K562 (cell line): ENCODE measurements around the gene ME3. TPM values are rescaled to one million over a fixed set of nuclear protein-coding genes. Genes with fewer than 3 reads are reported as not detected.

Experiments used
- ATAC-seq: fragments of 200-7000 bp; cut with Tn5 transposase; 3 replicates; pipeline ENCODE4 v1.9.1; 2020; ENCODE audit warnings: moderate library complexity
- BruUV-seq: library from RNA; stranded (reverse); fragments of 400-500 nt; replicated peaks from 2 replicates; lab custom pipeline; 2021; lab: Mats Ljungman, UMichigan
- CTCF ChIA-PET: fragments of 300-600 bp; formaldehyde crosslinking; extraction: SDS; loops from one replicate; lab custom pipeline; 2021; ENCODE audit warnings: low intra/inter-chr PET ratio; lab: Yijun Ruan, JAX
- POLR2A ChIA-PET: fragments of 300-600, 350-650 bp; sonication (Branson Sonifier 250); formaldehyde crosslinking; extraction: SDS; loops from one replicate; lab custom pipeline; 2021; ENCODE audit warnings: antibody characterized with exemption, inconsistent platforms; lab: Yijun Ruan, JAX
- DNase-seq, 4 experiments: peaks; one replicate each; pipeline versions ENCODE4 v3.0.0 to v3.0.0-alpha.2; 2011 to 2018; ENCODE audit warnings: low spot score in 3 of 4, mixed read lengths in 3 of 4; ENCODE audit errors: extremely low read depth in 1 of 4
- FAIRE-seq: peaks from 2 replicates; lab custom pipeline; 2011; peaks lifted over from hg19 to GRCh38; lab: Jason Lieb, UNC
- H2AFZ ChIP-seq: 2 replicates; pipeline ENCODE4 v1.6.0; 2011; ENCODE audit warnings: low read depth, low read length, control low read depth, inconsistent platforms
- H3K27ac ChIP-seq: fragments of 200-600 bp; 3 replicates; pipeline ENCODE4 v1.8.0; 2011; ENCODE audit warnings: low read depth, mild to moderate bottlenecking, control low read depth, inconsistent platforms, low read length, moderate library complexity, mixed read lengths; ENCODE audit errors: extremely low read depth
- H3K27me3 ChIP-seq, 2 experiments: fragments of 300-600 bp in 1 of 2; 2 replicates in 1 of 2; 3 replicates in 1 of 2; pipeline versions ENCODE4 v1.6.0 to v1.8.0; 2011; ENCODE audit warnings: inconsistent platforms in 2 of 2, low read length in 2 of 2, mild to moderate bottlenecking in 1 of 2, mixed read lengths in 1 of 2, moderate library complexity in 1 of 2; ENCODE audit not compliant: control insufficient read depth in 2 of 2, insufficient read depth in 2 of 2
- H3K36me3 ChIP-seq: fragments of 300-600 bp; 3 replicates; pipeline ENCODE4 v1.8.0; 2011; ENCODE audit warnings: mild to moderate bottlenecking, low read length, inconsistent platforms; ENCODE audit not compliant: control insufficient read depth, insufficient read depth
- H3K4me1 ChIP-seq, 2 experiments: fragments of 200-600 bp in 1 of 2; replicated peaks in 1 of 2; 2 replicates in 1 of 2; 3 replicates in 1 of 2; pipeline versions ENCODE4 v1.5.1 to v1.8.0; 2011; ENCODE audit warnings: inconsistent platforms in 2 of 2, low read length in 2 of 2, mild to moderate bottlenecking in 1 of 2, mixed read lengths in 1 of 2, moderate library complexity in 1 of 2; ENCODE audit not compliant: control insufficient read depth in 2 of 2, insufficient read depth in 2 of 2
- H3K4me2 ChIP-seq: 2 replicates; pipeline ENCODE4 v1.6.1; 2011; ENCODE audit warnings: low read length, control low read depth, inconsistent platforms, mixed read lengths; ENCODE audit not compliant: insufficient read depth
- H3K4me3 ChIP-seq: fragments of 200-600 bp; sonication (generic), shearing (Covaris generic); 2 replicates; pipeline ENCODE4 v1.5.1; 2016; ENCODE audit warnings: control low read depth, inconsistent platforms
- H3K79me2 ChIP-seq: fragments of 200-600 bp; 3 replicates; pipeline ENCODE4 v1.8.0; 2011; ENCODE audit warnings: low read length, inconsistent platforms; ENCODE audit not compliant: control insufficient read depth, insufficient read depth
- H3K9ac ChIP-seq, 2 experiments: 2 replicates each; pipeline versions ENCODE4 v1.6.0 to v1.6.1; 2011; ENCODE audit warnings: low read depth in 2 of 2, low read length in 2 of 2, control low read depth in 1 of 2, inconsistent platforms in 1 of 2, mild to moderate bottlenecking in 1 of 2, mixed read lengths in 1 of 2; ENCODE audit not compliant: insufficient read depth in 1 of 2
- H3K9me1 ChIP-seq: one replicate; pipeline ENCODE4 v1.6.0; 2011; ENCODE audit warnings: inconsistent platforms, mild to moderate bottlenecking, low read length, moderate library complexity; ENCODE audit not compliant: control insufficient read depth, insufficient read depth
- H3K9me3 ChIP-seq: replicated peaks from 2 replicates; pipeline ENCODE4 v1.5.1; 2011; ENCODE audit warnings: low read depth, low read length, inconsistent platforms; ENCODE audit not compliant: control insufficient read depth, insufficient read depth
- H4K20me1 ChIP-seq: replicated peaks from 2 replicates; pipeline ENCODE4 v1.6.1; 2011; ENCODE audit warnings: low read length, inconsistent platforms, mixed read lengths; ENCODE audit not compliant: control insufficient read depth, insufficient read depth
- BCOR ChIP-seq: fragments of 450-650 bp; IDR thresholded peaks from 2 replicates; pipeline ENCODE4 v1.6.1; 2016
- ILF3 ChIP-seq: fragments of 450-650 bp; IDR thresholded peaks from 2 replicates; pipeline ENCODE4 v1.6.1; 2018; ENCODE audit warnings: antibody characterized with exemption, mild to moderate bottlenecking, moderate library complexity, borderline replicate concordance
- NFATC3 ChIP-seq: fragments of 450-650 bp; IDR thresholded peaks from 2 replicates; pipeline ENCODE4 v1.6.1; 2017; ENCODE audit warnings: mild to moderate bottlenecking
- NRF1 ChIP-seq, 2 experiments: fragments of 450-650 bp; IDR thresholded peaks in 1 of 2; conservative IDR thresholded peaks in 1 of 2; 2 replicates each; pipeline ENCODE4 v1.6.1; 2014; ENCODE audit warnings: mild to moderate bottlenecking in 2 of 2
- RAD21 ChIP-seq, 2 experiments: fragments of 250-450 bp in 1 of 2; fragments of 450-650 bp in 1 of 2; sonication (Bioruptor Pico) in 1 of 2; formaldehyde crosslinking in 1 of 2; IDR thresholded peaks in 1 of 2; conservative IDR thresholded peaks in 1 of 2; 2 replicates each; pipeline versions ENCODE4 v1.4.0 to v1.8.0; 2020 to 2022; ENCODE audit warnings: mild to moderate bottlenecking in 2 of 2, moderate library complexity in 1 of 2
- RBM14 ChIP-seq: fragments of 200-400 bp; formaldehyde crosslinking; IDR thresholded peaks from 2 replicates; pipeline ENCODE4 v1.6.1; 2018; ENCODE audit warnings: low read depth, mild to moderate bottlenecking, low read length, moderate library complexity, borderline replicate concordance; ENCODE audit not compliant: insufficient read depth
- SMARCA5 ChIP-seq: fragments of 450-650 bp; IDR thresholded peaks from 2 replicates; pipeline ENCODE4 v1.6.1; 2016
- TEAD1 ChIP-seq, 2 experiments: fragments of 450-650 bp in 1 of 2; sonication (generic) in 1 of 2; formaldehyde crosslinking; IDR thresholded peaks; 2 replicates each; pipeline versions ENCODE4 v1.4.0 to v1.8.0; 2020 to 2022; ENCODE audit warnings: mild to moderate bottlenecking in 2 of 2, missing genetic modification reagents in 1 of 2
- ZBTB17 ChIP-seq: fragments of 450-650 bp; formaldehyde crosslinking; IDR thresholded peaks from 2 replicates; pipeline ENCODE4 v1.4.0; 2020; ENCODE audit warnings: mild to moderate bottlenecking
- ZNF12 ChIP-seq: sonication (generic); formaldehyde crosslinking; IDR thresholded peaks from 2 replicates; pipeline ENCODE4 v1.4.0; 2020; ENCODE audit warnings: mild to moderate bottlenecking, missing genetic modification reagents
- ZNF592 ChIP-seq: fragments of 450-650 bp; IDR thresholded peaks from 2 replicates; pipeline ENCODE4 v1.6.1; 2017; ENCODE audit warnings: antibody characterized with exemption, mild to moderate bottlenecking
- WGBS: fragments of 100-300 bp; shearing (Covaris generic); methylation state at CpG from one replicate; pipeline ENCODE4 v1.1.6; 2016; ENCODE audit warnings: low coverage, mixed read lengths; ENCODE audit not compliant: insufficient coverage; ENCODE audit errors: missing lambda C conversion rate; 5-methylcytosine and 5-hydroxymethylcytosine counted together
- in situ Hi-C: fragments of 300-500 bp; cut with MboI; formaldehyde crosslinking; loops from 4 replicates; pipeline ENCODE4 v1.15.0; 2018; ENCODE audit warnings: inconsistent platforms, mixed read lengths
- intact Hi-C: fragments of 100-400 bp; cut with micrococcal nuclease; formaldehyde crosslinking; loops from 2 replicates; pipeline ENCODE4 v1.14.2; 2022
- polyA plus RNA-seq, 8 experiments: library from polyadenylated mRNA; depleted of rRNA in 4 of 8; stranded (reverse) in 5 of 8; unstranded in 3 of 8; fragments of >200 nt; fragmentation: Nextera tagmentation in 2 of 8; fragmentation: Illumina TruSeq in 1 of 8; extraction: Ambion mirVana in 2 of 8; extraction: Trizol in 1 of 8; gene quantifications; 2 replicates each; pipeline versions ENCODE4 v1.2.1 to v1.2.3, GENCODE V29; 2011 to 2014; ENCODE audit warnings: inconsistent platforms in 1 of 8, missing spikeins in 1 of 8
- total RNA-seq, 7 experiments: library from RNA; depleted of rRNA in 6 of 7; stranded (reverse); fragments of >200 nt in 6 of 7; fragmentation: Illumina TruSeq in 2 of 7; extraction: Trizol in 2 of 7; gene quantifications; 2 replicates each; pipeline versions ENCODE4 v1.2.1 to v1.2.3, GENCODE V29; 2011 to 2021; ENCODE audit warnings: low replicate concordance in 1 of 7
- TF ChIP-seq, protein P1 (sequence below): fragments of 450-650 bp; IDR thresholded peaks from 2 replicates; pipeline ENCODE4 v1.6.1; 2017; ENCODE audit warnings: antibody characterized with exemption
- TF ChIP-seq, protein P2 (sequence below): fragments of 250-450 bp; sonication (Bioruptor Pico); IDR thresholded peaks from 2 replicates; pipeline ENCODE4 v1.8.0; 2022; ENCODE audit warnings: moderate library complexity, mild to moderate bottlenecking, inconsistent platforms
- TF ChIP-seq, protein P3 (sequence below): fragments of 250-450 bp; sonication (Bioruptor Pico); IDR thresholded peaks from 2 replicates; pipeline ENCODE4 v1.6.1; 2021; ENCODE audit warnings: mild to moderate bottlenecking

ME3 gene
- total and polyA plus RNA-seq, 9 of the 15 experiments (the other 6 are each of a cell fraction or from before 2014, with no cell fraction given), result not detected

DNA sequence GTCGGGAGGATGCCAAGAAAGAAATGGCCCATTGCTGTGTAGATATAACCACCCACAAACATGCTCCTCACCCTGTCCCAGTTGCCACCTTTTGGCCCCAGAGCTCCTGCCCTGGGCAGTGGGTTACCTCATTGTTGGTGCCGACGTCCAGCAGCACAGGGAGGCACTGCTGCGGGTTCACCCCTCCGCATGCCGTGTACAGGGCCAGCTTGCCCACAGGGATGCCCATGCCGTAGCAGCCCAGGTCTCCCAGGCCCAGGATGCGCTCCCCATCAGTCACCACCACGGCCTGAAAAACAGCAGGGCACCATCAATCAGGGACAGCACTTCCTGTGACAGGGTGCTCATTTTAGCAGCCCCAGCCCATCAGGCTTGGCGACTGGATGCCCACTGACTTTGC, 174.6 kb downstream of the ME3 start:
- ChIA-PET CTCF (no interaction called here), POLR2A (interaction anchor here (0.8 kb wide), 1 partner anchor 702 kb away, joined by 3 read pairs; no protein-coding TSS in a partner anchor)
- FAIRE-seq (no peak), DNase-seq (no peak), ATAC-seq (no peak)
- WGBS, result 11% methylated on average over 10 of the region's 10 CpGs
- in situ Hi-C loops, result no loop called here
- Histone ChIP-seq H3K79me2 (no peaks in the 10 kb centered on the region), H3K9ac (no peak overlapping the region), H2AFZ (no peak overlapping the region), H3K4me1 (peaks cover 3 to 18% of the 10 kb centered on the region in 2 experiments), H3K27ac (no peak overlapping the region), H4K20me1 (peaks cover 6% of the 10 kb centered on the region), H3K36me3 (no peaks in the 10 kb centered on the region), H3K4me3 (no peak overlapping the region), H3K27me3 (peaks cover 15 to 21% of the 10 kb centered on the region in 2 experiments), H3K4me2 (no peak overlapping the region), H3K9me3 (no peaks in the 10 kb centered on the region), H3K9me1 (no peaks in the 10 kb centered on the region)
- BruUV-seq, result no TSS peak
- TF ChIP-seq ILF3, result no peak
- no peak for TF ChIP-seq NRF1 (conservative IDR thresholded peaks at IDR 0.05 in 1 of 2, IDR thresholded peaks at IDR 0.05 in 1 of 2)
- TF ChIP-seq SMARCA5, result no peak
- no peak for TF ChIP-seq NFATC3
- TF ChIP-seq TEAD1 (CRISPR knock-in tag; IDR thresholded peaks at IDR 0.05), result no peak
- TF ChIP-seq, protein P1, sequence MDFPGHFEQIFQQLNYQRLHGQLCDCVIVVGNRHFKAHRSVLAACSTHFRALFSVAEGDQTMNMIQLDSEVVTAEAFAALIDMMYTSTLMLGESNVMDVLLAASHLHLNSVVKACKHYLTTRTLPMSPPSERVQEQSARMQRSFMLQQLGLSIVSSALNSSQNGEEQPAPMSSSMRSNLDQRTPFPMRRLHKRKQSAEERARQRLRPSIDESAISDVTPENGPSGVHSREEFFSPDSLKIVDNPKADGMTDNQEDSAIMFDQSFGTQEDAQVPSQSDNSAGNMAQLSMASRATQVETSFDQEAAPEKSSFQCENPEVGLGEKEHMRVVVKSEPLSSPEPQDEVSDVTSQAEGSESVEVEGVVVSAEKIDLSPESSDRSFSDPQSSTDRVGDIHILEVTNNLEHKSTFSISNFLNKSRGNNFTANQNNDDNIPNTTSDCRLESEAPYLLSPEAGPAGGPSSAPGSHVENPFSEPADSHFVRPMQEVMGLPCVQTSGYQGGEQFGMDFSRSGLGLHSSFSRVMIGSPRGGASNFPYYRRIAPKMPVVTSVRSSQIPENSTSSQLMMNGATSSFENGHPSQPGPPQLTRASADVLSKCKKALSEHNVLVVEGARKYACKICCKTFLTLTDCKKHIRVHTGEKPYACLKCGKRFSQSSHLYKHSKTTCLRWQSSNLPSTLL, result no peak
- TF ChIP-seq BCOR, result no peak
- TF ChIP-seq RAD21 (CRISPR knock-in tag; conservative IDR thresholded peaks at IDR 0.05 in 1 of 2, IDR thresholded peaks at IDR 0.05 in 1 of 2), result no peak
- TF ChIP-seq, protein P2, sequence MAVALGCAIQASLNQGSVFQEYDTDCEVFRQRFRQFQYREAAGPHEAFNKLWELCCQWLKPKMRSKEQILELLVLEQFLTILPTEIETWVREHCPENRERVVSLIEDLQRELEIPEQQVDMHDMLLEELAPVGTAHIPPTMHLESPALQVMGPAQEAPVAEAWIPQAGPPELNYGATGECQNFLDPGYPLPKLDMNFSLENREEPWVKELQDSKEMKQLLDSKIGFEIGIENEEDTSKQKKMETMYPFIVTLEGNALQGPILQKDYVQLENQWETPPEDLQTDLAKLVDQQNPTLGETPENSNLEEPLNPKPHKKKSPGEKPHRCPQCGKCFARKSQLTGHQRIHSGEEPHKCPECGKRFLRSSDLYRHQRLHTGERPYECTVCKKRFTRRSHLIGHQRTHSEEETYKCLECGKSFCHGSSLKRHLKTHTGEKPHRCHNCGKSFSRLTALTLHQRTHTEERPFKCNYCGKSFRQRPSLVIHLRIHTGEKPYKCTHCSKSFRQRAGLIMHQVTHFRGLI (CRISPR knock-in tag), result no peak
- no peak for TF ChIP-seq RBM14
- TF ChIP-seq ZNF12, result no peak
- TF ChIP-seq, protein P3, sequence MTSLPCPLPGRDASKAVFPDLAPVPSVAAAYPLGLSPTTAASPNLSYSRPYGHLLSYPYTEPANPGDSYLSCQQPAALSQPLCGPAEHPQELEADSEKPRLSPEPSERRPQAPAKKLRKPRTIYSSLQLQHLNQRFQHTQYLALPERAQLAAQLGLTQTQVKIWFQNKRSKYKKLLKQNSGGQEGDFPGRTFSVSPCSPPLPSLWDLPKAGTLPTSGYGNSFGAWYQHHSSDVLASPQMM (CRISPR knock-in tag), result no peak
- no peak for TF ChIP-seq ZNF592
- TF ChIP-seq ZBTB17 (CRISPR knock-in tag), result no peak
- intact Hi-C loops, result no loop called here
